Endothelial cell of hepatic sinusoid (primary cell): ENCODE results near the gene TRAF2.

Source experiments
- in situ Hi-C: cut with HindIII; loops from 2 replicates; pipeline ENCODE4 v1.10.0; 2017; ENCODE audit warnings: low sequenced_read_pairs

Gene TRAF2

DNA sequence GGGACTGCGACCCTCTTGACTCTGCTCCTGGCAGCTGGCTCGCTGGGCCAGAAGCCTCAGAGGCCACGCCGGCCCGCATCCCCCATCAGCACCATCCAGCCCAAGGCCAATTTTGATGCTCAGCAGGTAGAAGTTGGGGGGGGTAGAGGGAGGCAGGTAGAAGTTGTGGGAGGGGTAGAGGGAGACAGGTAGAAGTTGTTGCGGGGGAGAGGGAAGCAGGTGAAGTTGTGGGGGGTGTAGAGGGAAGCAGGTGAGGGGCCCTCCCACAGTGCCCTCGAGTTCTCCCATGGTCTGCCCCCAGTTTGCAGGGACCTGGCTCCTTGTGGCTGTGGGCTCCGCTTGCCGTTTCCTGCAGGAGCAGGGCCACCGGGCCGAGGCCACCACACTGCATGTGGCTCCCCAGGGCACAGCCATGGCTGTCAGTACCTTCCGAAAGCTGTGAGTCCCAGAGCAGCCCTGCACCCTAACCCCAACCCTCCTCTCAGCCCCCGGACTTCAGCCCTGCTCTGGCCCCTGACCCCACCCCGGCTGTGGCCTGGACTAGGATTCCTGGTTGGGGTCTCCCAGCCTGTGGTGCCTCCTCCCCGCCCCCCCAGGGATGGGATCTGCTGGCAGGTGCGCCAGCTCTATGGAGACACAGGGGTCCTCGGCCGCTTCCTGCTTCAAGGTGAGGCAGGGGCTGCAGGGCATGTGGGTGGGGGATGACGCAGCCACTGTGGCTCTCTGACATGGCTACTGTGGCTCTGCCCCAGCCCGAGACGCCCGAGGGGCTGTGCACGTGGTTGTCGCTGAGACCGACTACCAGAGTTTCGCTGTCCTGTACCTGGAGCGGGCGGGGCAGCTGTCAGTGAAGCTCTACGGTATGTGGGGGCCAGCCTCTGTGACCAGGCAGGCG lies 59.3 kb downstream of the TRAF2 start:
- in situ Hi-C loops: loop anchor here (5.0 to 25.0 kb wide), 2 partner anchors 82 to 217 kb away; partner anchors contain the start of genes ABCA2, LRRC26 and TMEM210

DNA sequence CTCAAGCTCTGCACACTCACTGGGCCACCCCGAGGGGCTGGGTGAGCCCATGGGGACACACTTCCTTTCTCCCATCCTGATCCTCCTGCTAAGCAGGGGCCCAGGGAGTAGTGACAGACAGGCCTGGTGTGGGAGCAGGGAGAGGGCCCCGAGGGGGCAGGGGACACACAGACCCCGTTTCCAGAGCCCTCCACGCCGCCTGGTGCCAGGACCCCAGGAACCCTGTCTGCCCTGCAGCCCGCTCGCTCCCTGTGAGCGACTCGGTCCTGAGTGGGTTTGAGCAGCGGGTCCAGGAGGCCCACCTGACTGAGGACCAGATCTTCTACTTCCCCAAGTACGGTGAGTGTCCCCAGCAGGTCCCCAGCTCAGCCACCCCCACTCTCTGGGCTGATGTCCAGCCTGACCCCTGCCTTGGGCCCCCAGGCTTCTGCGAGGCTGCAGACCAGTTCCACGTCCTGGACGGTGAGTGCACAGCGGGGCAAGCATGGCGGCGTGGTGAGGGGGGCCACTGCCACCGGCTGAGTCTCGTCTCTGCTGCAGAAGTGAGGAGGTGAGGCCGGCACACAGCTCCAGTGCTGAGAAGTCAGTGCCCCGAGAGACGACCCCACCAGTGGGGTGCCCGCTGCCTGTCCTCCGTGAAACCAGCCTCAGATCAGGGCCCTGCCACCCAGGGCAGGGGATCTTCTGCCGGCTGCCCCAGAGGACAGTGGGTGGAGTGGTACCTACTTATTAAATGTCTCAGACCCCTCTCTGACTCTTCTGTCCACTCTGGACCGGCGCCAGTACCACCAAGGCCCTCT lies 60.1 kb downstream of the TRAF2 start:
- in situ Hi-C loops: loop anchor here (5.0 to 25.0 kb wide), 2 partner anchors 81 to 216 kb away; partner anchors contain the start of genes ABCA2, LRRC26 and TMEM210

DNA sequence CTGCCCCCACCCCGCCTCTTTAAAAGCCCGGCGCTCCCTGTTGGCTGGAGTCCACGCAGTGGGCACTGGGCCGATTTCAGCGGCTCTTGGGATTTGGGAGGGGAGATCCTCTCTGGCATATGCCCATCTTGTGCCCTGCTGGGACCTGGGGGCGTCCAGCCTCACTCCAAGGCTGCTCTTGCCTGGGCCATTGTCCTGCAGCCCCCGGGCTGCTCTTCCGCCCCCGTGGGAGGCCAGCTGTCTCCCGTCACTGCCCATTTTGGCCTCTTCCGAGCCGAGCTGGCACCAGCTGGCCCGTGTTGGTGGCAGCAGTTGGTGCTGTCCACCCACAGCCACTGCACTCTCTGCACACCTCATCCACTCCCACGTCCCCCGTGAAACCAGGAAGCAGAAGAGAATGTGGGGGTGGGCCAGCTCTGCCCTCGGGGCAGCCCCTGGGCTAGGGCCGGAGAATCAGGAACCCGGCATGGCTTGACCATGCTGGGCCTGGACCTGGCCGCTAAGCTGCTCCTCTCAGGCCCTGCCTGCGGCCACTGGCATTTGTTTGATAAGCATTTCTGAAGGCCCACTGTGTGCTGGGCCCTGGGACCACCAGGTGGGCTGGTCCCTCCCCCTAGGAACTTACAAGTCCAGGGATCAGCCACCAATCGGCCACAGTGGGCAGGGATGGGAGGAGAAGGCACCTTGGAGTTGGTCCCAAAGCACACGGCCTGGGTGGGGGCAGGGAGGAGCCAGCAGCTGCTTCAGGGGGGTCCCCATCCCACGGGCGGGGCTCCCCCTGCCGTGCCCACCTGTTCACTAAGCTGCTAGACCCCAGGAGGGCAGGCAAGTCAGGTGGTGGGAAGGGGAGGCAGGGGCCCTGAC lies 60.9 kb downstream of the TRAF2 start:
- in situ Hi-C loops: loop anchor here (5.0 to 25.0 kb wide), 2 partner anchors 80 to 215 kb away; partner anchors contain the start of genes ABCA2, LRRC26 and TMEM210

DNA sequence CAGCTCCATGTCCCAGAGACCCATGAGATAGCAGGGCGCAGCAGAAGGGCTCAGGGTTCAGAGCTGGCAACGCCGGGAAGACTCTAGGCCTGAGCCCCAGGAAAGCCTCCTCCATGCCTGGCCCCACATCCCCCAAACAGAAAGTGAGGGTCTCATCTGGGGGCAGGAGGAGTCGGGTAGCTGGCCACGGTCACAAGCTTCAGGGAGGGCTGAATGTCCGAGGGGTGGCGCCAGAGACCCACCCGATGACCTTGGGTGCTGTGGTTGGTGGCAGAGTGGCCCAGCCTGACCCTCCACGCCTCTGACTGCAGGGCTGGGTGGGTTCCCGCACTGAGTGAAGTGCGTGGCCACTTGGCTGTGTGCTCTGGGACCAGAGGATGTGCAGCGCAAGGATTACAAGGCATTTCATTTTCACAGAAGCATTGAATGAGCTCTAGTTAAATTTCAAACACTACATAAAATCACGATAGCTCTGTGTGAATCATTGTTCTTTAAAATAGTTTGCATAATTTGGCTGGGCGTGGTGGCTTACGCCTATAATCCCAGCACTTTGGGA lies 61.7 kb downstream of the TRAF2 start:
- in situ Hi-C loops: loop anchor here (5.0 to 25.0 kb wide), 2 partner anchors 79 to 214 kb away; partner anchors contain the start of genes ABCA2, LRRC26 and TMEM210

DNA sequence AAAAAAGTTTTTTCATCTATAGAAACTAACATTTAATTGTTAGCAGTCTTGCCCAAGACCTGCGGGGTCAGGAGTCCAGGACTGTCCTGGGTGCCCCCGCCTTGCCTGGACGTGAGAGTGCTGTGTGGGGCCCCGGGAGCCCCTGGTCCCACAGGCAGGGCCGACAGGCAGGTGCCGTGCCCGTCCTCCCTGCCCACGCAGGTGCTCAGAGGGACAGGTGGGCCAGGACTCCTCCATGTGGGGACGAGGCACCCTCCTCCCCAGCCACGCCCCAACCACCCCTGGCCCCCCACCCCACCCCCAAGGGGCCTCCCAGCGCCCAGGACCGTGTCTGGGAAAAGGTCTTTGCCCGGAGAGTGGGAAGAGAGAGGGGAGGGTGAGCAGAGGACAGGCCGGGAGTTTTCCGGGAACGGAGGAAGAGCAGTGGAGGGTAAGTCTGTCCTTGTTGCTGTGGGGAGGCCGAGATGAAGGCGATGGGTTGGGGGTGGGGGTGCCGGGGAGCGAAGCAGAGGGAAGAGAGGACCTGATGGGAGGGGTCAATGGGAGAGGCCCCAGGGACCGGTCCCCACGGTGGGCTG lies 63.0 kb downstream of the TRAF2 start:
- in situ Hi-C loops: loop anchor here (5.0 to 25.0 kb wide), 2 partner anchors 78 to 213 kb away; partner anchors contain the start of genes ABCA2, LRRC26 and TMEM210

DNA sequence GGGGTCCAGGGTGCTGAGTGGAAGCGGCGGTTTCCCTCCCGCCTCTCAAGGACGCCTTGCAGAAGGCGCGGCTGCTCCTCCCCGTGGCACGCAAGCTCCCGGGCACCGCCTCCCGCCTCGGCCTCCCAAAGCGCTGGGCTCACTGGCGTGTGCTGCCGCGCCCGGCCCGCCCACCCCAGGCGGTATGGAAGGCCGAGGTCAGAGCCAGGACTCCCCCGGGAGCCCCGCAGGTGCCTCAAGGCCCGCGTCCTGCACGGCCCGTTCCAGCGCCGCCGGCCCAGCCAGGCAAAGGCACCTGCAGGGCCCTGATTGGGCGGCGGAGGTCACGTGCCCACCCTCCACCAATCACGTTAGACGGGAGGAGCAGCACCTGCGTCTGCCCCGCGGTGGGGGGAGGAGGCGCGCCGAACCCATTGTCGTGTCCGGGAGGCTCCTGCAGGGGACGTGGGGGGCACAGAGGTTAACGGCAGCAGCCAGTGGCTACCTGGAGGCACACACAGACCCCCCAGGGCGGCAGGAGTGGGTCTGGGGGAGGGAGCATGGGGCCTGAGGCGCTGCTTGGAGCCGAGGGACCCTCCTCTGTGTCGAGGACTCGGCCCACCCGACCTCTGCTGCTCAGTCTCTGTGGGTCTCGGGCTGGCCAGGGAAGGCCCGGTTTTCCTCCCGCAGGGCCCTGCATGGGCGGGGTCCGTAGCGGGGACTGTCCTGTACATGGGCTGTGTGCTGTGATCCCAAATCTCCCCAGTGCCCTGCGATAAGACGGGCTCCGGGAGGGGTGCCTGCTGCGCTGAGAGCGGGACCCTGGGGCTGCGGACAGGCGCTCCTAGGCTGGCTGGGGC lies 63.7 kb downstream of the TRAF2 start:
- in situ Hi-C loops: loop anchor here (5.0 to 25.0 kb wide), 2 partner anchors 77 to 212 kb away; partner anchors contain the start of genes ABCA2, LRRC26 and TMEM210

DNA sequence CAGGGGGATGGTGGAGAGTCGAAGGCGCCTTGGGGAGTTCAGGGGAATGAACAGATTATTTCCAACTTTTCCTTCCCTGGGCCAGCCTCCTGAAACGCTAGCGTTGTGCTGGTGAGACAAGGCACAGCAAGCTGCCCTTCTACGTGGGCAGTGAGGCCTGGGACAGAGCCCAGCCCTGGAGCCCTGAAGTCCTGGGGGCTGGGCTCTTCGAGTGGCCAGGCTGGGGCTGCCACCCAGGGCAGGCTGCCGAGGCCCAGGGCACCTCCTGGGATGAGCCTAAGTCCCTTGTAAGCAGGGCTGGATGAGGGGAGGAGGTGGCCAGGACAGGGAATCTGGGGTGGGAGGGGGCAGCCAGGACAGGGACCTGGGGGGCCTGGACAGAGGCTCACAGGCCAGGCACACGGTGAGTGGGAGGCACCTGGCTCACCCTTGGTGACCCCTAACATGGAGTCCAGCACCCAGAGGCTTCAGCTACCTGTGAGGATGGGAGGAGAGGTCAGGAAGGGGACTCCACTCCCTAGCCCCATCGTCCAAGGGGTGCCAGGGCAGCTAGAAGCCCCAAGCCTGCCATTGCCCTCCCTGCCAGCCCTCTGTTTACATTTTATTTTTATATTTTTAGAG lies 64.5 kb downstream of the TRAF2 start:
- in situ Hi-C loops: no loop called here

DNA sequence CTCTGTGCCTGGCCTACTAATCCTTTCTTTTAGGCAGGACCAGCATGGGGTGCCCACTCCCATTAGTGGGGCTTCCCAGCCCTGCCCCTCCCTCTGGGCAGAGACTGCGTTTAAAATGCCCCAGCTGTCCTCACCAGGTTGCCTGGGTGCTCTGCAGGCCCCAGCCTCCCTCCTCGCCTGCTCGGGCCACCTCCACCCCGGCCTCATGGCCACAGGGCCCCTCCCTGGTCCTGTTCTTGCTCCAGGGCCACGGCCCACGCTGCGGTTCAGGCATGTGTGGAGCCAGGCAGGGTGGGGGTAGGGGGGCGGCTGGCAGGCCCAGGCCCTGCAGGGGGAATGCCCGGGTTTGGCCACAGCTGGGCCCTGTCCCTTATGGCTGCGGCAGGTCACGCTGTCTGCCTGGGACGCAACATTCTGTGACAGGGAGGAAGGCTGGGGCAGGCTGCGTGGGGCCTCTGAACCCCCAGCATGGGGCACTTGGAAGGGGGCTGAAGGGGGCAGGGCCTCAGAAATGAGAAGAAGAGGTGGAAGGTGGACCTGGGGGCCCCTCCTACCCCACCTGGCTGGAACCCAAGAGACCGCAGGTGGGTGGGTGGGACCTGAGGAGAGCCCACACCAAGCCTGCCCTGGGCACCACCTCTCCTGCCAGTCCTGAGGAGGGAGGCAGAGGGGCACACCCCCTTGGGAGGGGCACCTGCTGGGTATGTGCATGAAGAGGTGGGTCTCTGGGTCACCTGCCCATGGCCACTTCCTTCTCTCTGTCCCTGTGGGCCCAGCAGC lies 65.4 kb downstream of the TRAF2 start, which contains the start of gene LCN12:
Gene LCN12, plus strand, starts transcription at position 733 of the 780 bp plus-strand sequence. CDS start 55 bp downstream, outside the sequence.
- in situ Hi-C loops: no loop called here

DNA sequence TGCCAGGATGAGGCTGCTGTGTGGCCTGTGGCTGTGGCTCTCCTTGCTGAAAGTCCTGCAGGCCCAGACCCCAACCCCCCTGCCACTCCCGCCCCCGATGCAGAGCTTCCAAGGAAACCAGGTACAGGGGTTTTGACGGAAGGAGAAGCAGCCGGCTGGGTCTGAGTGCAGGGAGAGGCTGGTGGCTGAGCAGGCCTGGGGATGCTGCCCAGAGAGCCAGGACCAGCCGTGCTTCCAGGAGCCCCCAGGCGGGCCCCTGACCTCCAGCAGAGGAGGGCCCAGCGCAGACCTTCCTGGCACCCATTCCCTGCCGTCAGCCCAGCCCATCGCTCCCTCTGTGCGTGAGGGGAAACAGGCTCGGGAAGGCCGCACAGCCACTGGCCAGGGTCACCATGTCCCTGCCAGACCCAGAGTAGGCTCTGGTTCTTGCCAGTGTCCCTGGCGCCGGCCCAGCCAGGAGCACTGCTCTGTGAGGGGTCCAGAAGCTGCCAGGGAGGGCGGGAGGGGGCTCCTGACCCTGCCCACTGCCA lies 66.1 kb downstream of the TRAF2 start:
- in situ Hi-C loops: no loop called here

DNA sequence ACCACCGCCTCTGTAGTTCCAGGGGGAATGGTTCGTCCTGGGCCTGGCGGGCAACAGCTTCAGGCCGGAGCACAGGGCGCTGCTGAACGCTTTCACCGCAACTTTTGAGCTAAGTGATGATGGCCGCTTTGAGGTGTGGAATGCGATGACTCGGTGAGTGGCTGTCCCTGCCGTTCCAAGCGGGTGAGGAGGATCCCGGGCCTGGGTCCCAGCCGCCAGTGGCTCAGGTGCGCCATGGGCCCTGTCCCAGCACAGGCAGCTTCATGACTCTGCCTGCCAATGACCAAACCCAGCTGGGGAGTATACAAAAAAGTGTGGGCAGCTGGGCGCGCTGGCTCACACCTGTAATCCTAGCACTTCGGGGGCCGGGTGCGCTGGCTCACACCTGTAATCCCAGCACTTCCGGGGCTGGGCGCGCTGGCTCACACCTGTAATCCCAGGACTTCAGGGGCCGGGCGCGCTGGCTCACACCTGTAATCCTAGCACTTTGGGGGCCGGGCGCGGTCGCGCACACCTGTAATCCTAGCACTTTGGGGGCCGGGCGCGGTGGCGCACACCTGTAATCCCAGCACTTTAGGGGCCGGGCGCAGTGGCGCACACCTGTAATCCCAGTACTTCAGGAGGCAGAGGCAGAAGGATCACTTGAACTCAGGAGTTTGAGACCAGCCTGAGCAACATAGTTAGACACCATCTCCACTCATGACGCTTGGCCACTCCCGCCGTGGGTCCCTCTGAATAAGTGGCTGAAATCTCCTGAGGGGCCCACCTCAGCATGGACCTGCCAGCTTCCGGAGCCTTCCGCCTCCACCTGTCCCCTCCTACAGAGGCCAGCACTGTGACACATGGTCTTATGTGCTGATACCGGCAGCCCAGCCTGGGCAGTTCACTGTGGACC lies 66.8 kb downstream of the TRAF2 start:
- in situ Hi-C loops: no loop called here

DNA sequence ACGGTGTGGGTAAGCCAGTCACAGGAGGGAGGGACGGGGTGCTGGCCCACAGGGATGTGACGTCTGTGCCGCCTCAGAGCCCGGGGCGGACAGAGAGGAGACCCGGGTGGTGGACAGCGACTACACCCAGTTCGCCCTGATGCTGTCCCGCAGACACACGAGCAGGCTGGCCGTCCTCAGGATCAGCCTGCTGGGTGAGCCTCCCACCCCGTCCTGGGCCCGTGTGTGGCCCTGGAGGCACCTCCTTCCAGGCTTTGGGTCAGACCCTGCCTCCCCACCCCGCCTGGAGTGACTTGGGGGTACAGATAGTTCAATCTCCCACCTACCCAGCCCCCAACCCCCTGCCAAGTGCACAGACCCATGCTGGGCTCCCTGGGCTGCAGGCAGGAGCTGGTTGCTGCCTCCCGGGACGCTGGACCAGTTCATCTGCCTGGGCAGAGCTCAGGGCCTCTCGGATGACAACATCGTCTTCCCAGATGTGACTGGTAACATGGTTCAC lies 67.5 kb downstream of the TRAF2 start:
- in situ Hi-C loops: no loop called here

DNA sequence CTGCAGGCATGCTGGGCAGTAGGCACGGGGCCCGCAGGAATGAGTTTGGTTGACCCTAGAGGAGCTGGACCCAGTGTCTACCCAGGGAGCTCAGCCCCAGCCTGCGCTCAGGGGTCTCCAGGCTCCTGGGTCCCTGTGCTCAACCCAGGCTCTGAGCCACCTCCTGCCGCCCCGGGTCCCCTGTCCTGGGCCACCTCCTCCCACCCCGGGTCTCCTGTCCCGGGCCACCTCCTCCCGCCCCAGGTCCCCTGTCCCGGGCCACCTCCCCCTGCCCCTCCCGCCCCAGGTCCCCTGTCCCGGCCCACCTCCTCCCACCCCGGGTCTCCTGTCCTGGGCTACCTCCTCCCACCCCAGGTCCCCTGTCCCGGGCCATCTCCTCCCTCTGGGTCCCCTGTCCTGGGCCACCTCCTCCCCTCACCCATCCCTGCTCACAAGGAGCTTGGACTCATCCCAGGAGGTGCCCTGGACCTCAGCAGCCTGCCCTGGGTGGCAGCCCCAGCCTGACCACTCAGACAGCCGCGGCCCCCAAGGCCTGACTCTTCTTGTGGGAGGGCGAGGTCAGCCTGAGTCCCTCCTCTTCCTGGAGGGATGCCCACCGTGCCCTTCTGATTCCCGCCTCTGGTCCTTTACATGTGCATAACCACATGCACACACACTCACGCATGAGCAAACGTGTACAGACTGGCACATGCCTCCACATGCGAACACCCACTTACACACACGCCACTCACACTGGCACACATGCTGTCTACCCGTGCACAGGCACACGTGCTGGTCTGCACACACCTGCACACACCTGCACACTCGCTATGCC lies 68.2 kb downstream of the TRAF2 start:
- in situ Hi-C loops: no loop called here

DNA sequence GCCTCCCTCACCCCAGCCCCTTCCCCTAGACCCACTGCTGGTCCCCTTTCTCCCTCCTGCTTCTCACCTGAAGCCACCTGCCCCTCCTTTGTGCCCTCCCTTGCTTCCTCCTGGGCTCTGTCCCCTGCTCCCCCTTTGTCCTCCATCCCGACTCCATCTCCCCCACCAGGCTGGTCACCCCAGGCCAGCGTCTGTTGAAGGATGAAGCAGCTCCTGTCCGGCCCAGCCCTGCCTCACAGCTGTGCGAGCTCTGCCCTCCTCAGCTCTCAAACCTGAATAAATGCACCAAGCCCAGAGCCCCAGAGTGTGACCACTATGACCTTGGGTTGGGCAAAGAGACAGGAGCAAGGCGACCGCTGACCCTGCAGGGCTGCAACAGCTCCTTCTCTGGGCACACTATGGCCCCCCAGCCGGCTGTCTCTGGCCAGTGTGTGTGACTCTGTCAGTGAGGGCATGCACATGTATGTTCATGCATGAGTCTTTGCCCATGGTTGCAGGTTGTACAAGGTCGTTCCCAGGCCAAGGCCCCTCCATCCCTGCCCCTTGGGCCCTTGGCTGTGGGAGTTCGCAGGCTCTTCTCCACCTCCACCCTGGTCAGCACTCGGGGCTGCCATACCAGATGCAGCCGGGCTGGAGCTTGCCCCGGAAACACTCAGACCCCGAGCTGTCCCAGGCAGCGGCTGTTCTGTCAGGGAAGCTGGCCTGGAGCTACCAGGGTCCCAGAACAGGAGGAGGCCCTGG lies 69.1 kb downstream of the TRAF2 start:
- in situ Hi-C loops: no loop called here

DNA sequence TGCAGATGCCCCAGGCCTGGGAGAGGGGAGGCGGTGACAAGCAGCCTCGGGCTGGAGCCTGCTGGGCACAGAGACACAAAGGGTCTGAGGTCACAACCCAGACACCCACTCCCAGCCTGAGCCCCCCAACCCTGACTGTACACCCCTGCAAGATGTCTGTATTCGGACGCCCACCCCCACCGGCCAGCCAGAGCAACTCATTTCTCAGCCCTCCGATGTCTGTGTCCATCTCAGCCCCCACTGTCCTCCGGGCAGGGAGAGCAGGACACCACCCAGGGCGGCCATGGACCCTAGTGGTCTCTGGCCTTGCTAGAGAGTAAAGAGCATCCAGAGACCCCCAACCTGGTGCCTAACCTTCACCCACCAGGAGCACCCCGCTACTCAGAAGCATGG lies 69.6 kb downstream of the TRAF2 start:
- in situ Hi-C loops: no loop called here
